ENCODE results near the gene HPS4.

Gene HPS4

GRCh38 chr22:26479792-26480610 lies 3.6 kb downstream of the HPS4 start:
- DNase-seq: no peak
- Histone ChIP-seq H3K36me3 (peaks cover 9% of the 10 kb centered on the region), H3K4me1 (peaks cover 2% of the 10 kb centered on the region; the same call in 1 of the 2 replicates), H3K27me3 (no peaks in the 10 kb centered on the region), H3K4me3 (ENCODE audit: low read depth, low read length) (peak overlapping the region; percentile 2), H3K9me3 (no peaks in the 10 kb centered on the region)
- TF ChIP-seq CTCF (IDR thresholded peaks at IDR 0.05; ENCODE audit: low read depth, low read length): no peak

DNA sequence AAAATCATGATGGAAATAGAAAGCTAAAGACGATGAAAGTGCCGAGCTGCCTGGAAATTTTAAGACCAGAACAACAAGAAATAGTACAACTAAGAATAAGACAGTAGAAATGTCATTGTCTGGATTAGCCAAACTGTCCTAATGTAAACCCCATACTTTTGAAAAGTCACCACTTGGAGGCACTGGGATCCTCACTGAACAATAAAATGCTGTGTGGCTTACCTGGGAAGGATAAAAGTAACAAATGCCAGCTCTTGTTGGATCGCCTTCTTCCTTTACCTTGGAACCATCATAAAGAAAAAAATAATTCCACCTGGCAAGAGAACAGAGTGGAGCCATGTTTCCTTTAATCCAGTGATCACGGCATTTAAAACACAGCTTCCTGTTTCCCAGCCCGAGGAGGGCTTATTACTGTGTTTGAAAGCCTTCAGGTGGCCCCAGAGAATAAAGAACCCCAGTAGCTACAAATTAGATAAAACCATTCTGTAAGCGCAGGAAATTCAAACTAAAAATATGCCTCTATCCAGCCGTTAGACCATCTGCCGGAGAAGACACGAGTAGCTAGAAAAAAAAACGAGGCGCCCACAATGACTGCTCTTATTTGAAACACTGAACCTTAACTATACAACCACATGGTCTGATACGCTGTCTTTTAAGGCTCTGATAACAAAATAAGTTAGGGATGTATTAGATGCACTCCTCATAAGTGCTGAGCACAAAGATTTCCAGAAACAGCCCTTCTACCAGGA lies 4.4 kb downstream of the HPS4 start:
- Histone ChIP-seq H3K36me3 (peaks cover 9% of the 10 kb centered on the region), H3K4me1 (peaks cover 2% of the 10 kb centered on the region; the same call in 1 of the 2 replicates), H3K4me3 (ENCODE audit: low read depth, low read length) (peak overlapping the region; percentile 2), H3K9me3 (no peaks in the 10 kb centered on the region), H3K27me3 (no peaks in the 10 kb centered on the region)
- no peak for DNase-seq
- TF ChIP-seq CTCF (IDR thresholded peaks at IDR 0.05; ENCODE audit: low read depth, low read length): no peak

GRCh38 chr22:26477341-26477731 lies 6.2 kb downstream of the HPS4 start:
- peaks cover 2% of the 10 kb centered on the region; the same call in 1 of the 2 replicates for H3K4me1 ChIP-seq
- no peaks in the 10 kb centered on the region for H3K9me3 ChIP-seq
- H3K36me3 ChIP-seq: peaks cover 19% of the 10 kb centered on the region
- H3K4me3 ChIP-seq (ENCODE audit: low read depth, low read length): no peak overlapping the region
- TF ChIP-seq CTCF (IDR thresholded peaks at IDR 0.05; ENCODE audit: low read depth, low read length): no peak
- DNase-seq: no peak
- no peaks in the 10 kb centered on the region for H3K27me3 ChIP-seq

DNA sequence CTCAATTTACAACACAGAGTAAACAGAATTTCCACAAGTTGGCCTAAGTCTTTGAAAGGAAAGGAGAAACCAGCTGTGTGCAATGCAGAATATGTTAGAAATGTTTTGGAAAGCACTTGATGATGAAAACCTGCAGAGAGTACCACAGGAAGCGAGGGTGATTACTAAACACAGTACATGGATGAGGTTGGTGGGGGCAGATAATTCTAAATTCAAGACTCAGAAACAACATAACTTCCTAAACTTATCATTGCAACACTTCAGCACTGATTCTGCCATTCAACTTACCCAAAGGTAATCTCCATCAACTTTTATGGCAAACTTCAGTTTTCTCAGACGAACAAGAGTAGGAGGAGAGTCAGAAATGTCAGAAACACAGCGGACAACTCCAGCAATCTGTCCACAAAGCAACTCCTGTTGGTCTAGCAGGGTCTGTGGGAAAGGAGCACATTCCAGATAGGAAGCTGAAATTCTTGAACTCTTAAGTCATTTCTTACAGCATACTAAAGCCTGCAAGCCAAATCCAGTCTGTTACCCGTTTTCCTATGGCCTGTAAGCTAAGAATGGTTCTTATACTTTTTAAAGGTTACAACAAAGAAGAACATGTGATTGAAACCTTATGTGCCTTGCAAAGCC lies 6.8 kb downstream of the HPS4 start:
- Histone ChIP-seq H3K36me3 (peaks cover 22% of the 10 kb centered on the region), H3K4me1 (no peaks in the 10 kb centered on the region), H3K27me3 (no peaks in the 10 kb centered on the region), H3K9me3 (no peaks in the 10 kb centered on the region), H3K4me3 (ENCODE audit: low read depth, low read length) (no peak overlapping the region)
- DNase-seq: no peak
- TF ChIP-seq CTCF (IDR thresholded peaks at IDR 0.05; ENCODE audit: low read depth, low read length): no peak

DNA sequence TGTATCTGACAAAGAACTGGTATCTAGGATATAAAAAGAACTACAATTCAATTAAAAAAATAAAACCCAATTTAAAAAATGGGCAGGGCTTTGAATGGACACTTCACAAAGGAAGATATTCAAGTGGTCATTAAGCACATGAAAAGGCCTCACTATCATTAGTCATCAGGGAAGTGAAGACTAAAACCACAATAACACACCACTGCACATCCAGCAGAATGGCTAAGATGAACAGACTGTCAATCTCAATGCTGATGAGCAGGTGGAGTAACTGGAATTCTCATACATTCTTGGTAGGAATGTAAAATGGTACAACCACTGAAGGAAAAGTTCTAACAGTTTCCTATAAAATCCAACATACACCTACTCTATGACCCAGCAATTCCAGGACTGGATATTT lies 8.9 kb downstream of the HPS4 start:
- no peak for TF ChIP-seq CTCF (IDR thresholded peaks at IDR 0.05; ENCODE audit: low read depth, low read length)
- no peak overlapping the region for H3K4me3 ChIP-seq (ENCODE audit: low read depth, low read length)
- H3K9me3 ChIP-seq: no peaks in the 10 kb centered on the region
- no peaks in the 10 kb centered on the region for H3K4me1 ChIP-seq
- DNase-seq: no peak
- no peaks in the 10 kb centered on the region for H3K27me3 ChIP-seq
- peaks cover 44% of the 10 kb centered on the region for H3K36me3 ChIP-seq

Measured in BE2C (cell line).